Prostate gland (tissue), 2 donors: Measurements from ENCODE around the gene PHEX.

ENCODE experiments used
- CTCF ChIP-seq, 4 experiments: fragments of 200-600 bp in 2 of 4; fragments of 450-650 bp in 2 of 4; sonication (generic) in 2 of 4; IDR thresholded peaks; 1 replicate in 3 of 4; 2 replicates in 1 of 4; pipeline ENCODE4 v1.5.1; 2016 to 2019; ENCODE audit warnings: antibody characterized with exemption in 4 of 4, mild to moderate bottlenecking in 2 of 4, moderate library complexity in 2 of 4
- POLR2A ChIP-seq: fragments of 450-650 bp; IDR thresholded peaks from one replicate; pipeline ENCODE4 v1.6.1; 2016; ENCODE audit warnings: antibody characterized with exemption, mild to moderate bottlenecking
- POLR2AphosphoS5 ChIP-seq: sonication (generic); formaldehyde crosslinking; IDR thresholded peaks from one replicate; pipeline ENCODE4 v1.6.1; 2017; ENCODE audit warnings: antibody characterized with exemption

GRCh38 chrX:22039541-22039940, 7.4 kb downstream of the PHEX start:
- no peak for TF ChIP-seq CTCF (IDR thresholded peaks at IDR 0.05)
- no peak for TF ChIP-seq POLR2A
- no peak for TF ChIP-seq POLR2AphosphoS5
